GM18508 (cell line): ENCODE data around the gene NACC2.
"Not testable (repeated sequence)": the region's sequence is repeated elsewhere in the genome, so short reads cannot be mapped to it uniquely, and the experiment has no call there.

Experiments
- ATAC-seq: cut with Tn5 transposase; IDR thresholded peaks from one replicate; pipeline ENCODE4 v1.9.1; 2021; ENCODE audit warnings: moderate number of reproducible peaks; ENCODE audit not compliant: insufficient read depth, unreplicated experiment

Gene NACC2

DNA sequence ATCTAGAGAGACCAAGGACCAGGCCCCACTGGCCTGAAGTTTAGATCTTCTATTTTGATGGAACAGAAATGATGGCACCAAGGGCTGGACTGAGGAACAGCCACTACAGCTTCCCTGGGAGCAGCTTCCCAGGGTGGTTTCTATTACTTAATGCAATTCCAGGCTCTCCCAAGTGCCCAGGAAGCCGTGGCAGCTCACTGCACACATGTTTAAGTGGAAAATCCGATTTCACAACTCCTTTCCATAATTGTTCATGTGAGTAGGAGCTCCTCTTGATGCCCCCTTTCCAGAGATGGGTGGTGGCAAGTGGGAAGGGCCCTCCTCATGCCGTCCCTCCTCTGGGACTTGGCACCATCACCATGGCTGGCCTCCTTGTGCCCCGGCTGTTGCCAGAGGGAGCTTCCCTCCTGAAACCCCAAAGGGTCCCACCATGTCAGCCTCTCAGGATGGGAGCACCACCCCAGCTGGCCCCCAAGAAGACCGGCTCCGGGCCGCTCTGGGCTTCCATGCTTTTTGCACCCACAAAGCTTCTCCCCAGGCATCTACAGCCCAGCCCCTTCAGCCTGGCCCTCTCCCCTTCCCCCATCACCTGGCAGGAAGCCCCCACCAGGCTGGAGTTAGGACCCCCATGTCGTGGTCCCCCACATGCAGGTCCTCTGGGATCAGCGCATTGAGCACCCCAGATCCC lies 124.8 kb downstream of the NACC2 start:
- no peak for ATAC-seq

DNA sequence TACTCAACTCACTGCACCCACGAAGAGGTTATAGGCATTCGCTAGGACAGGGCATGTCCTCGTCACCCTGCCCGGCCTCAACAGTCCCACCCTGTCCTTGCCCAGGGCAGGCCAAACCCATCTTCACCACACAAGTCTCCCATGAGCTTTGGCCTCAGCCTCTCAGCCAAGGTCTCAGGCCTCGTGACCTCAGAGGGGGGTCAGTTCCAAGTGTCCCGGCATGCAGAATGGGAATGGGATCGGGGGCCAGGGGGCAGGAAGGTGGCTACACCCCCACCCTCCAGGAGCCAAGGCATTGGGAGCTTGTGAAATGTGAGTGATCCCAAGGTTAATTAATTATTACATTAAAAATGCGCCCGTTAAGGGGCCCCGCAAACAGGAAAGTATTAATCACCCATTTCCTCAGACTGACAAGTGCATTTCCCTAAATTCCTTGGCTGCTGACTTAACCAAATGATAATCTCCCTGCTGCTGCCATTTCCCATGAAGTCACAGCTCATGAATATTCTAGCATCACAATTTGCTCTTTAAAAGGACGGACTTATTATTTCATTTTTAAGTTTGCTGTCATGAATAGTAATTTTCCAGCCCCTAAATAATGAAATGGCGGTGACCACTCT lies 125.9 kb downstream of the NACC2 start:
- ATAC-seq = no peak

DNA sequence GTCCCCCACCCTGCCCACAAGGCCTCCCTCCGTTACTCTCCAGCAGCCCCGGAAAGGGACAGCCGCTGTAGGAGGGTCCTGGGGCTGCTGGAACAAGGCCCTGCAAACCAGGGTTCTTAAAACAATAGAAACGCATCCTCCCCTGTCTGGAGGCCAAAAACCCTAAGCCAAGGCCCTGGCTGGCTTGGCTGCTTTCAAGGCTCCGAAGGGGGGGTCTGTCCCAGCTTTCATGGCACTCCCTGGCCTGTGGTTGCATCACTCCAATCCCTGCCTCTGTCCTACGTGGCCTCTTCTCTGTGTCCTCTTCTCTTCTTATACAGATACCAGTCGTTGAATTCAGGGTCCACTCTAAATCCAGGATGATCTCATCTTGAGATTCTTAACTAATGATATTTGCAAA lies 126.5 kb downstream of the NACC2 start:
- no peak for ATAC-seq

DNA sequence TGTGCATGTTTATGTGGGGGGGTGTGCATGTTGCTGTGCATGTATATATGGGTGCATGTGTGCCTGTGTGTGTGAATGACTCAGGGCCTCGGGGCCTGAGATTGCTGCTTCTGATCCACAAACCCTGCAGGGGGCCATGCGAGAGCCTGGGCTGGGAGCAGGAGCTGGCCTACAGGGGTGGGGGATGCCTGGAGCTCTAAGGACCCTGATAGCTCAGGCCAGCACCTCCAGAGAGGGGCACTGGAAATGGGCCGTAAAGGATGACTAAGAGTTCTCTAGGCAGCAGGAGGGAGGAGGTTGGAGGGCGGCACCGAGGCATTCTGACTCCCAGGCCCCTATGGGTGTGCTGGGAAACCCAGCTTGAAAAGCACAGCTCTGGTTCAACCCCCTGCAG lies 127.0 kb downstream of the NACC2 start:
- ATAC-seq = no peak

DNA sequence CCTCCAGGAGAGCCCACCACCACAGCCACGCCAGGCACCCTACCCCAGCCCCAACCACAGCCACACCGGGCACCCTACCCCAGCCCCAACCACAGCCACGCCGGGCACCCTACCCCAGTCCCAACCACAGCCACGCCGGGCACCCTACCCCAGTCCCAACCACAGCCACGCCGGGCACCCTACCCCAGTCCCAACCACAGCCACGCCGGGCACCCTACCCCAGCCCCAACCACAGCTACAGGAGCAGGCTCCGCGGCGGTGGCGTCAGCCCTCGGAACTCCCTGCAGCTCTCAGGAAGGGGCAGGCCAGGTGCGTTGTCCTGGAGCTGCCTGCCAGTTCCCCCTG lies 128.2 kb downstream of the NACC2 start:
- not testable (repeated sequence) for ATAC-seq

DNA sequence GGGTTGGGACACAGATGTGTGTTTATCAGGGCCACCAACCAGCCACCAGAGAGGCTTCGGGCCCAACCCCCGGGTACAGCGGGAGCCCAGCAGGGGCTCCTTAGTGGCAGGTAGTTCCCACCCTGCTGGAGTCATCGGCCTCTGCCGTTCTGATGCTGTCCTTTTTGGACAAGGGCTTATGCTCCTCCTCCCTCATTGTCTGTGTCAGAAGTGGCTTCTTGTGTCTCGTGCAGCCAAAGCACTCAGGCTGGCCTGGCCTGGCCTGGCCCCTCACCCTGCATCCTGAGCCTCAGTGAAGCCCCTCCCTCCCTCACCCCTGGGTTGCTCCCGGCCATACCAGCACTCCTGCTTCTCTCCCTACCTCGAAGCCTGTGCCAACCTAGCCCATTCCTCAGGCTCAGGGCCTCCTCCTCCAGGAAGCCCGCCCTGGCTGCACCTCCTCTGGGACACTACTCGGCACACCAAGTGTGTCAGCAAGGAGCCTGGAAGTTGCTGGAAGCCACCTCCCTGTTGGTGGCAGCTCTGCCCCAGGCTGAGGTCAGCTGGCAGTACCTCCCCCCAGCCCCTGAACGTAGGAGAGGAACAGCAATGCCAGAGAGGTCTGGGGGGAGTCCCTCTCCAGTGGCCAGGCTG lies 129.8 kb downstream of the NACC2 start:
- no peak for ATAC-seq

DNA sequence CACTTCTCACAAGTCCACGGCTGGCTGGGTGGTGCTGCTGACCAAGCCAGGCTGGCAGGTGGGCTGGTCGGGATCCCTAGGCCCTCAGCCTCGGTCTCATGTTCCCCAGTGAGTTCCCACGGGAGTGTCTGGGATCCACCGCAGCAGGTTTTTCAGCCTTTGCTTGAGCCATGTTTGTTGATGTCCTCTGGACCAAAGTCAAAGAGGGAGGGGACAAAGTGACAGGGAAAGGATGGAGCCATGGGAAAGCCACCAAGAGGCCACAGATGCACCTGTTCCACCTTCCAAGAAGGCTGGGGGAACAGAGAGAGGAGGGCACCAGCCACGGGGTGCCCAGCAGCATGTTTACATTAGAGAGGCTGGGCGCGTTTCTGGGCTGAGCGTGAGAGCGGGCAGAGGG lies 131.2 kb downstream of the NACC2 start:
- no peak for ATAC-seq

DNA sequence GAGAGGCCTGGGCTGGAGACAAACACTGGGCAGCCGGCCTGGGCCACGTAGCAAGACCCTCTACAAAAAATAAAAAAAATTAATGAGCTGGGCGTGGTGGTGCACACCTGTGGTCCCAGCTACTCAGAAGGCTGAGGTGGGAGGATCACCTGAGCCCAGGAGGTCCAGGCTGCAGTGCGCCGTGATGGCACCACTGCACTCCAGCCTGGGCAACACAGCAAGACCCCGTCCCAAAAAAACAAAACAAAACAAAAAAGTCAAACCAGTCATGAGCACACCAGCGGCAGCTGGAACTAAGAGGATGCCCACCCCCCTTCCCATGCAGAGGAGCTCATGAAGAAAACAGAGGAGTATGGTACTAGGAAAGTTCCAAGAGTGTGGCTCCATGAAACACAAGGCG lies 131.8 kb downstream of the NACC2 start:
- no peak for ATAC-seq

DNA sequence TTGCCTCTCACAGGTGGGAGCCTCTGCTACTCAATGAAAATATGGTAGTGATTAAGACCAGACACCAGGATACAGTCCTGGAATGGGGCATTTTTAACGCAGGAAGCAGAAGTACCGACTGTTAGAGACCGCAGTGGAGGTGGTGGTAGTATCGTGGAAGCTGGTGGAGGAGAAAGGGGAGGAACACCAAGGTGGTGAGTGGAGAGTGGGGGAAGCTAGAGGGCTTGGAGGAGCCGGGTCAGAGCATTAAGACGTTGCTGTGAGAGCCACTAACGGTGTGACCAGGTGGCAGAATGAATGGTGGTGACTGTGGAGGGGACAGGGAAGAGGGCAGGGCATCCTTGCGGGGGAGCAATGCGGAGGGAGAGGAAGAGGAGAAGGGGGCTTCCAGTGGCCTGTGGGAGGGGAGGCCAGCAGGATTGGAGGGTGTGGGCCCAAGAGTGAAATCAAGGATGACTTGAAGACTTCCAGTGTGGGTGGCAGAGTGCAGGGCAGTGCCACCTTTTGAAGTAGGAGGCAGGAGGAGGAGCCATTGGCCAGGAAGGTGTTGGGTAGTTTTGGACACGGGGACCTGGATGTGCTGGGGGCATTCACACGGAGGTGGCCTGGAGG lies 132.3 kb downstream of the NACC2 start:
- ATAC-seq = no peak

DNA sequence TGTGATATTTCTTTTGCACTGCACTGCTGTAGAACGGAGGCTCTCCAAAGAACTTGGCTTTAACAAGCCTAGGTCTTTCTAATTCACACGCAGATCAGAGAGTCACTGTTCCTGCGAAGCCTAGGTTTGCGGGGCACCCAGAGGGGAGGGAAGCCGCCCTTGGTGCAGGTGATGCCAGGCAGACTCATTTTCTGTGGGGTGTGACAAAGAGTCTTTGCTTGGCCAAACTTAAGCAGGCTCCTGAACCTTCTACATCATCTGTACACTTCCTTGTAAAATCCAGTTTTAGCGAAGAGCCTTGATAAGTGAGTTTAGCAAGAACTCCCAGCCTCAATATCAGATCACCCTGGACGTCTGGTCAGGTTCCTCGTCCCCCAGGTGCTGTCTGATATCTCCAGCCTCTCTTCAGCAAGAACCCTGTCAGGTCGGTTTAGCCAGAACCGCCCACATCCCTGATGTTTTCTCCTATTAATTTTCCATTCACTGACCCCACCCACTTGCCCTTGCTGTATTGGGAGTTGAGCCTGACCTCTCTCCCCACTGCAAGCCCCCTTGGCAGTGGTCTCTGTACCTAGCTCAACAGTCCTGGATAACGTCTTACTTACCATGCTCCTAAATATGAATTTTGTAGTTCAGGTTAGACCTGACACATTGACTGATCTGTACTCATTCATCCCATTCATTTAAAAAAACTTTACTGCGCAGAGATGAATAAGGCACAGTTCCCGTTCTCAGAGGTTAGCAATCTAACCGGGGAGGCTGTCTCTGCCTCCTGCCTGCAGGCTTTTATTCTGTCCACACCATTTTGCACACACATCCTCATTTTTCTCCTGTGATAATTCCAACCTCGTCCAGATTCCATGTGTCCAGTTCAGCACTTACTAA lies 133.0 kb downstream of the NACC2 start:
- ATAC-seq = no peak

DNA sequence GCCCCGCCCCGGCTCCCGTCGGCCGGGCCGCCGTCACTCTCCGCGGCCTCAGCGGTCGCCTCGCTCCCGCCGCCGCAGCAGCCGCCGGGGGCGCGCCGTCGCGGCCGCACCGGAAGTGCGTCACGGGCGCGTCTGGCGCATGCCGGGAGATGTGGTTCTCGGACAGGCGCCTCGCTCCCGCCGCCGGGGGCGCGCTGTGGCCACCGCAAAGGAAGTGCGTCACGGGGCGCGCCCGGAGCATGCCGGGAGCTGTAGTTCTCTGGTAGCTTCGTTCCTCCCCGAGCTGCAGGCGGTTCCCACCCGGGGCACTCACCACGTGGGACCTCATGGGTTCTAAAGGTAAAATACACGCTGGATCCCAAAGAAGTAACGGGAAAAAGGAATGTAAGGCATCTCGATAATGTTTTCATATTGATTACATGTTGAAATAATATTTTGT lies 133.8 kb downstream of the NACC2 start, which contains the start of gene UBAC1:
Gene UBAC1, minus strand, starts transcription at position 97 of the 439 bp plus-strand sequence. CDS start 211 bp downstream, outside the sequence.
- ATAC-seq = no peak

DNA sequence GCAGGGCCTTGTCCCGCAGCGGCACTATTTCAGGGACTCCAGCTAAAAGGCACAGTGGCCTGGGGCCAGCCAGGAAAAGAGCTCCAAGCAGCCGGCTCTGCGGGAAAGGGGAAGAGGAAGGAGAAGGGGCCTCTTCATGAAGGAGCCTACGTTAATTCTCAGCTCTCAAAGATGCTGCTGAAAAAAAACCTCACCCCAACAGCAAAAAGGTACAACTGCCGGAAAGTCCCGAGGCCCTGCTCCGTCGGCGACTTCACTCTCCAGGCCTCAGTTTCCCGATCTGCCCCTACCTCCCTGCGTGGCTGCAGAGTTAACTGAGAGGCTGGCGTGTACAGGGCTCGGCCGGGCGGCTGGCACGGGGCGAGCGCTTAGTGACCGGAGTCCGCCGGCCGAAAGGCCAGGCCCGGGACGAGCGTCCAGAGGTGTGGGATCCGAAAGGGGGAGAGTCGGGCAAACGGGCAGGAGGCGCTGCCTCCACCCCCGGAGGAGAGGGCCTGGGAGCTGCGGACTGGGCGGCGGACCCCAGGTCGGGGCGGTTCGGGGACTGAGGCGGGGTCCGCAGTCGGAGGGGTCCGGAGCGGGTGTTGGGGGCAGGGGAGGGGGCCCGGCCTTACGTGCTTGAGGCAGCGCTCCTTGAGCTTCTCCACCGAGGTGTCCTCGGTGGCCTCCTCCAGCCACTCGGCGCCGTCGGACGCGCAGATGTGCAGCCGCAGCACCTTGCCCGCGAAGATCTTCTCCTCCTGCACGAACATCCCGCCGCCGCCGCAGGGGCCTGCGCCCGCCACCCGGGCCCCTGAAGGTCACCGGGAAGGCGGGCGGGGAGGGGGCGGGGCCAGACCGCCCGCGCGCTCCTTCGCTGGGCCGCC lies 134.4 kb downstream of the NACC2 start:
- ATAC-seq = no peak

DNA sequence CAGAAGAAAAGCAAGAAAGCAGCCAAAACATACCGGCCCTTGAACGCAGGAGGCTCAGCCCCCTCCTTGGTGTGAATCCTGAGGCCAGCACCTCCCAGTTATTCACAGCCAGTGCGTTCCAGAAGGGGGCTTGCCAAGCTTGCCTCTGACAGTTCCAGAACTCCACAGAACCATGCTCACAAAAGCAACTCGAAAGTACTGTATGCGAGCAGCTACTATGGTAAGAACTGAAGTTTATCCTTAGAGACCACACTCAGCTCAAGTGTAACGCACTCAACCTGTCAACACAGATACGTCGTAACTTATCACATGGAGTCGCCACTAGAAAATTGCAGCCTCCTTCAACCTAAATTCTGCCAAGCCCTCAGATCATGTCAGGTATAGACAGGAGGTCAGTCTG lies 135.3 kb downstream of the NACC2 start:
- no peak for ATAC-seq

DNA sequence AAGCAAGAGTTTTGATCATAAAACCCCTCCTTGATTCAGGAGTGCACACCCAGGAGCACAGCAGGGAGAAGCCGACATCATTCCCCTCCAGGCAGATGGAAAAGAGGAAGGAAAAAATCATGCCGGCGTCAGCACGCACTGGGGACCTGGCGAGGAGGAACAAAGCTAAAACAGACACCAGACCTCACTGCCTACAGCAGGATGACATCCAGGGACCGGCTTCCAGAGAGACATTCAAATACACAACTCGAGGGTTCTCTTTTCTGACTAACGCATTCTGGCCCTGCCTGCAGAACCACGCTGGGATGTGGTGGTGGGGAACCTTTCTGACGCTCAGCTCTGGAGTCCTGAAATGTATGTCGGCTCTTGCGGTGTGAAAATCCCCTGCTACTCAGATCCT lies 136.6 kb downstream of the NACC2 start:
- no peak for ATAC-seq

DNA sequence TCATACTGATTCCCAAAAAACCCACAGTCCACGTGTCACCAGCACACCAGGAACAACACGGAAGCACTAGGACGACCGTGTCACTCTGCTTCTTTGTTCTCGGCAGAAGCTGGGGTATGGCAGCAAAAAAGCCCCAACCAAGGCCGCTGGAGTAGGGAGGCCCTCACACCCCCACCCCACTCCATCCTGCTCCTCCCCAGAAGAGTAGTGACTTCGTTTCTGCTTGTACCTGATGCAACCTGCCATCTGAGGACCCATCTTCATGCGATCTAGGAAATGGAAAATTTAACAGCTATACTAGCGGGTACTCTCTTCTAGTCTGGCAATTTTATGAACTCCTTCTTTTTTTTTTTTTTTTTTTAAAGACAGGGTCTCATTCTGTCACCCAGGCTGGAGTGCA lies 137.7 kb downstream of the NACC2 start:
- no peak for ATAC-seq

DNA sequence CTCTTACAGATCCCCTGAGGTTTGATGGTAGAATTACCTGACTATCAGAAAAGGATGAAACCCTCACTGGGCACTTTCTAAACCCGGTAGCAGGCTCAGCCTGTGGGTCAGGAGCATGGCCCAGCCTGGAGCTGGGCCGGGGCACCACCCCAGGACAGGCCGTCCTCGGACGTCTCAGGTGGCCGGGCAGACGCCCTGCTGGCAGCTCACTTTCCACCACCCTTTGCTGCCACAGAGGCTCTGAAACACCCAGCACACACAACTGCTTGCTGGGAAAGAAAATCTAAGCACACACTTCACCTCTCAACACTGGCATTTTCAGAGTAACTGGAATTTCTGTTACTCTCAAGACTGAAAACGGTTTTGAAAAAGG lies 138.3 kb downstream of the NACC2 start:
- no peak for ATAC-seq
